ENCODE results near the gene COG5. TPM values are rescaled to one million over a fixed set of nuclear protein-coding genes. Genes with fewer than 3 reads are reported as not detected.

COG5 gene
- total and polyA plus RNA-seq, 10 of the 15 experiments (the other 5 are each of a cell fraction or from before 2014, with no cell fraction given): 5.5 to 27.9 (median 15.6) TPM

GRCh38 chr7:107502154-107502553 lies 61.6 kb downstream of the COG5 start:
- H3K27ac ChIP-seq (ENCODE audit: control insufficient read depth, insufficient read depth): no peak overlapping the region
- ATAC-seq (no peak), DNase-seq (ENCODE audit: low read depth, low spot score) (no peak), FAIRE-seq (no peak)
- no peak overlapping the region for H3K4me2 ChIP-seq (ENCODE audit: control insufficient read depth, insufficient read depth)
- no peaks in the 10 kb centered on the region for H3K9me3 ChIP-seq (replicated peaks; ENCODE audit: control insufficient read depth, insufficient read depth, low read length)
- ChIA-PET CTCF (interaction anchor here (0.6 to 2.6 kb wide), 13 partner anchors 17 to 355 kb away, joined by 3 to 30 read pairs (median 4); partner anchors contain the start of gene HBP1), POLR2A (no interaction called here), RAD21 (ENCODE audit: unreplicated experiment) (interaction anchor here (1.3 to 2.3 kb wide), 6 partner anchors 39 to 355 kb away, joined by 3 to 8 read pairs (median 6); no protein-coding TSS in a partner anchor), SMC1A (ENCODE audit: uncharacterized antibody, unreplicated experiment) (interaction anchor here (1.5 to 2.4 kb wide), 4 partner anchors 26 to 709 kb away, joined by 6 to 21 read pairs (median 8); no protein-coding TSS in a partner anchor)
- no peaks in the 10 kb centered on the region for H3K4me1 ChIP-seq (ENCODE audit: control insufficient read depth, insufficient read depth, low read length)
- H3K4me3 ChIP-seq: no peak overlapping the region
- no peaks in the 10 kb centered on the region for H3K27me3 ChIP-seq (replicated peaks in 1 of 2; ENCODE audit: control insufficient read depth in 2 of 2, insufficient read depth in 2 of 2, low read length in 1 of 2)
- H3K79me2 ChIP-seq (ENCODE audit: control insufficient read depth, insufficient read depth, low read length): no peaks in the 10 kb centered on the region
- no peaks in the 10 kb centered on the region for H4K20me1 ChIP-seq (ENCODE audit: control insufficient read depth, insufficient read depth)
- 88% methylated on average over 3 of the region's 3 CpGs for WGBS (ENCODE audit: insufficient coverage, insufficient replicate concordance, low lambda C conversion rate, missing lambda C conversion rate)
- H3K9ac ChIP-seq (ENCODE audit: control insufficient read depth, insufficient read depth, low read length): no peak overlapping the region
- peaks cover 0 to 6% of the 10 kb centered on the region in 2 experiments; a peak in 2 of 4 replicates for H3K36me3 ChIP-seq (ENCODE audit: control insufficient read depth in 2 of 2, insufficient read depth in 2 of 2, low read length in 1 of 2)
- intact Hi-C loops (cut with micrococcal nuclease; ENCODE audit: unreplicated experiment): loop anchor here (5.0 kb wide), 1 partner anchor 355 kb away; no protein-coding TSS in a partner anchor
- H2AFZ ChIP-seq (ENCODE audit: control insufficient read depth, low read depth, low read length): no peak overlapping the region
- no peak for TF ChIP-seq CHD2 (IDR thresholded peaks at IDR 0.05; ENCODE audit: borderline replicate concordance, low read depth, low read length)
- no peak for TF ChIP-seq CBX3 (IDR thresholded peaks at IDR 0.05; ENCODE audit: borderline replicate concordance, low read depth)
- no peak for TF ChIP-seq SRF (IDR thresholded peaks at IDR 0.05; ENCODE audit: low read depth in 2 of 2, low read length in 2 of 2)
- no peak for TF ChIP-seq IKZF1 (conservative IDR thresholded peaks at IDR 0.05)
- TF ChIP-seq ZNF207 (IDR thresholded peaks at IDR 0.05; ENCODE audit: borderline replicate concordance): no peak
- TF ChIP-seq MXI1 (IDR thresholded peaks at IDR 0.05; ENCODE audit: low read depth, low read length): no peak
- no peak for TF ChIP-seq ZBED1 (IDR thresholded peaks at IDR 0.05; ENCODE audit: borderline replicate concordance)
- TF ChIP-seq RB1 (IDR thresholded peaks at IDR 0.05; ENCODE audit: borderline replicate concordance): no peak
- no peak for TF ChIP-seq USF1 (IDR thresholded peaks at IDR 0.05; ENCODE audit: borderline replicate concordance, extremely low read length, insufficient read depth, low read depth, low read length)
- no peak for TF ChIP-seq GATAD2B (conservative IDR thresholded peaks at IDR 0.05; ENCODE audit: low read depth)
- TF ChIP-seq SP1 (IDR thresholded peaks at IDR 0.05; ENCODE audit: low read depth, low read length): no peak
- in situ Hi-C loops (cut with MboI): no loop called here
- BruUV-seq (replicated peaks): no TSS peak
